ENCODE results near the gene RNF207. TPM values are rescaled to one million over a fixed set of nuclear protein-coding genes. Genes with fewer than 3 reads are reported as not detected.
"Not testable (repeated sequence)": the region's sequence is repeated elsewhere in the genome, so short reads cannot be mapped to it uniquely, and the experiment has no call there.

RNF207 gene
- total RNA-seq, 1 donor = 2.1 TPM

GRCh38 chr1:6207075-6207885, 1.4 kb downstream of the RNF207 start:
- H3K9me3 ChIP-seq (ENCODE audit: low read depth, low read length) = no peaks in the 10 kb centered on the region
- H3K4me3 ChIP-seq (ENCODE audit: low read length) = no peak overlapping the region
- H3K4me1 ChIP-seq (ENCODE audit: insufficient read depth, low read length) = peaks cover 26% of the 10 kb centered on the region
- H3K27me3 ChIP-seq (ENCODE audit: insufficient read depth, low read length) = peaks cover 37% of the 10 kb centered on the region

DNA sequence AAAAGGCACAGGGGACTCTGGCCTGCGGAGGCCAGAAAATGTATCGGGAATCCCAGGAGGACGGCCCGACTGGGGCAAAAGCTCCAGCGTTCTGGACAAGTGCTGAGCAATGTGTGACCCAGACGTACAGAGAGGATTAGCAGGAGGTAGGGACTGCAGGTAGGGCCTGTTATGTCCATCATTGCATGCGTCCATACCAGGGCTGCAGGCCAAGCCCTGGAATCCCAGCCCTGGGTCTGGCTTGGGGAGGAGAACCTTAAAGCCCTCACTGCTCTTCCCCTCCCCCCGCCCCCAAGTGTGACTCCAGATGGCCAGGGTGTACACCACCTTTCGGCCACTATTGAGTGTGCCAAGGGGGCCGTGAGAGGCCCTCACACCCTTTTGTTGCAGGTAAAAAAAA, 2.0 kb downstream of the RNF207 start:
- H3K4me1 ChIP-seq (ENCODE audit: insufficient read depth, low read length) = peaks cover 26% of the 10 kb centered on the region
- peaks cover 37% of the 10 kb centered on the region for H3K27me3 ChIP-seq (ENCODE audit: insufficient read depth, low read length)
- no peaks in the 10 kb centered on the region for H3K9me3 ChIP-seq (ENCODE audit: low read depth, low read length)
- no peak overlapping the region for H3K4me3 ChIP-seq (ENCODE audit: low read length)

- peaks cover 37% of the 10 kb centered on the region for H3K27me3 ChIP-seq (ENCODE audit: insufficient read depth, low read length)
- H3K4me3 ChIP-seq (ENCODE audit: low read length) = no peak overlapping the region
- H3K9me3 ChIP-seq (ENCODE audit: low read depth, low read length) = no peaks in the 10 kb centered on the region
- peaks cover 26% of the 10 kb centered on the region for H3K4me1 ChIP-seq (ENCODE audit: insufficient read depth, low read length)
These were observed 3.1 kb downstream of the RNF207 start for GRCh38 chr1:6208723-6209660.

- Histone ChIP-seq H3K9me3 (ENCODE audit: low read depth, low read length) (no peaks in the 10 kb centered on the region), H3K4me1 (ENCODE audit: insufficient read depth, low read length) (peaks cover 23% of the 10 kb centered on the region), H3K27me3 (ENCODE audit: insufficient read depth, low read length) (peaks cover 34% of the 10 kb centered on the region), H3K4me3 (ENCODE audit: low read length) (no peak overlapping the region)
These were observed 4.0 kb downstream of the RNF207 start for GRCh38 chr1:6209661-6210580.

GRCh38 chr1:6210591-6211355, 4.9 kb downstream of the RNF207 start:
- peaks cover 15% of the 10 kb centered on the region for H3K4me1 ChIP-seq (ENCODE audit: insufficient read depth, low read length)
- no peak overlapping the region for H3K4me3 ChIP-seq (ENCODE audit: low read length)
- H3K27me3 ChIP-seq (ENCODE audit: insufficient read depth, low read length) = peaks cover 27% of the 10 kb centered on the region
- no peaks in the 10 kb centered on the region for H3K9me3 ChIP-seq (ENCODE audit: low read depth, low read length)

DNA sequence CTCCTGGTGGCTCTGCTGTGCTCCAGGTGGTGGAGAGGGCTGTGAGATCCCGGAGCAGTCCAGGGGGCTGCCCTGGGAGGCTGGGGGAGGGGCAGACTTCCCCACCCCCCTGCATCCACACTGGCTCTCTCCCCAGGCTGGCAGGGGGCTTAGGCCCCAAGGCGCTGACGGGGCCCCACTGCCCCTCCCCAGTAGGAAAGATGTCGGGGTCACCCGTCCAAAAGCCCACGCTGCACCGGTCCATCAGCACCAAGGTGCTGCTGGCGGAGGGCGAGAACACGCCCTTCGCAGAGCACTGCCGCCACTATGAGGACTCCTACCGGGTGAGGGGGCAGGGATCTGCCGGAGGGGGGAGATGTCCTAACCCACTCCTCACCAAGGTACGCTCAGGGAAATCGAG, 5.8 kb downstream of the RNF207 start:
- H3K4me1 ChIP-seq (ENCODE audit: insufficient read depth, low read length) = peaks cover 9% of the 10 kb centered on the region
- H3K9me3 ChIP-seq (ENCODE audit: low read depth, low read length) = no peaks in the 10 kb centered on the region
- peaks cover 18% of the 10 kb centered on the region for H3K27me3 ChIP-seq (ENCODE audit: insufficient read depth, low read length)
- no peak overlapping the region for H3K4me3 ChIP-seq (ENCODE audit: low read length)

GRCh38 chr1:6212193-6212959, 6.5 kb downstream of the RNF207 start:
- Histone ChIP-seq H3K9me3 (ENCODE audit: low read depth, low read length) (no peaks in the 10 kb centered on the region), H3K4me1 (ENCODE audit: insufficient read depth, low read length) (peaks cover 6% of the 10 kb centered on the region), H3K27me3 (ENCODE audit: insufficient read depth, low read length) (peaks cover 13% of the 10 kb centered on the region), H3K4me3 (ENCODE audit: low read length) (no peak overlapping the region)

DNA sequence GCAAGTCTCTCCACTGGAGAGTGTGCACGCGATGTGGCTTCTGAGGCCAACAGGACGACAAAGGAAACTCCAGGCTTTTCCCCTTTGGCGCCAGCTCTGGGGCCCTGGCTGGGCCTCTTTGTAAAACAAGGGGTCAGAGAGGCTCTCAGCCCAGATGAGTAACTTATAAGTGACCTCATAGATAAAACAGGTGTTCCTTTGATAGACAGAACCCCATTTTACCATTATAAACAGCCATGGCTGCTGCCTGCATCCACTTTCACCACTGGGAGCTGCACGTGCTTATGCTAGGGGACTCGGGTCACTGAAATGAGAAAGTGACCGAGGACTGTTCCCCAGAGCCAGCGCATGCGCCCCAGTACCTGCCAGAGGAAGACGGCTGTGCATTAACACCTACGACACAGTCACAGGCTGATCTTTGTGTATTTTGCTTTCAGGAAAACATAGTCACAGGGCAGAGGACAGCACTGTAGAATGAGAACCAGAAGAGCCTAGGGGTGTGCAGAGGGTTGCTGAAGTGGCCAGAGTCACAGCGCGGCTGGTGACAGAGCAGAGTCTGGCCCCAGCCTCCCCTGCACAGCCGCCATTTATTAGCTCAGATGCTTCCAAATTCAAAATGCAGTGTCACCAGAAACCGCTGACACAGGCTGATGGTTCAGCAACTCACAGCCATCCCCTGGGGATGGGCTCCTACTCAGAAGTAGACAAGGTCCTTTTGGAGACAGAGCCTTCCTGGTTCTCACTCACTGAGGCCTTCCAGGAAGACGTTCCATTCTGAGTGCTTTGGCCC, 12.7 kb downstream of the RNF207 start:
- no peaks in the 10 kb centered on the region for H3K27me3 ChIP-seq (ENCODE audit: insufficient read depth, low read length)
- no peaks in the 10 kb centered on the region for H3K9me3 ChIP-seq (ENCODE audit: low read depth, low read length)
- no peak overlapping the region for H3K4me3 ChIP-seq (ENCODE audit: low read length)
- H3K4me1 ChIP-seq (ENCODE audit: insufficient read depth, low read length) = no peaks in the 10 kb centered on the region

GRCh38 chr1:6219641-6220040, 13.7 kb downstream of the RNF207 start:
- not testable (repeated sequence) for H3K4me3 ChIP-seq (ENCODE audit: low read length); H3K9me3 ChIP-seq (ENCODE audit: low read depth, low read length); H3K27me3 ChIP-seq (ENCODE audit: insufficient read depth, low read length); H3K4me1 ChIP-seq (ENCODE audit: insufficient read depth, low read length)

GRCh38 chr1:6220236-6220635, 14.3 kb downstream of the RNF207 start:
- H3K4me1 ChIP-seq (ENCODE audit: insufficient read depth, low read length) = no peaks in the 10 kb centered on the region
- H3K9me3 ChIP-seq (ENCODE audit: low read depth, low read length) = no peaks in the 10 kb centered on the region
- H3K4me3 ChIP-seq (ENCODE audit: low read length) = no peak overlapping the region
- no peaks in the 10 kb centered on the region for H3K27me3 ChIP-seq (ENCODE audit: insufficient read depth, low read length)

DNA sequence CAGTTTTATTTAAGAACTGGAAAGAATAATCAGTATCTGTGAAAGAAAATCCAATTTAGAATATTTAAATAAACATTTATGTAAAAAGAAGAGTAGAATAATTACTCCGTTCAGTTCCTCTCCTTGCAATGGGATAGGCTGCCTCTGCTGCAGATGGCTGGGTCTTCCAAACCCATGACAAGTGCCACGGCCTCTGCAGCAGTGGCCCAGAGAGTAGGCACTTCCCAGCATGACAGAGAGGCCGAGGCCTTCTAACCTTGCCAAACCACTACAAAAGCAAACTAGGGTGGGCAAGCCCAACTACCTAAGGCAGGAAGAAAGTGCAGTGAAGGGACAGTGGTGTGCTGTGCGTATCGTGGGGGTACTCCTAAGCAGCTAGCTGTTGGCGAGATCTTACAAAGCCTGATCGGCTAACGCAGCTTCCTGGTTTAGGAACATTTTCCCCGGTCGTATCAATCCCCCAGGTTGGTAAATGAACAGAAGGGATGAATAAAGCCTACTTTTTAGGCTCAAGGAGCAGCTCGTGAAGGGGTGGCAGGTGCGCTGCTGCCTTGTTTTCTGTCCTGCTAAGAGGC, 15.4 kb downstream of the RNF207 start:
- Histone ChIP-seq H3K27me3 (ENCODE audit: insufficient read depth, low read length) (no peaks in the 10 kb centered on the region), H3K9me3 (ENCODE audit: low read depth, low read length) (no peaks in the 10 kb centered on the region), H3K4me3 (ENCODE audit: low read length) (no peak overlapping the region), H3K4me1 (ENCODE audit: insufficient read depth, low read length) (no peaks in the 10 kb centered on the region)

DNA sequence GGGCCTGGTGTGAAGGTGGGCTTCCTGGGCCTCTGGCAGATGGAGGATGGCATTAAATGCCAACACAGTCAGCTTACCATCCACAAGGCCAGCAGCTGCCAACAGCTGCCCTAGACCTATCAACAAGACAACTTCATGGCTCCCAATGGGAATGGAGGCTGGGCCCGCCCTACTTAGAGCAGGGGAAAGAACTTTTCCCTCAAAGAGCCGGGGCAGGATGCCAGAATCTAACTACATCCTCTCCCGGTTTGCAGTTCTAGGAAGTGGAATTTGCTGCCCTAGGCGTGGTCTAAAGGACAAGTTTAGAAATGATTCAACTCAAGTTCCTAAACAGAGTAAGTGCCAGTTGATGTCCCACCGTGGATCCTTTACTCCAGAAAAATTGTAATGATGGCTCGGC, 16.7 kb downstream of the RNF207 start:
- H3K4me3 ChIP-seq (ENCODE audit: low read length) = no peak overlapping the region
- no peaks in the 10 kb centered on the region for H3K4me1 ChIP-seq (ENCODE audit: insufficient read depth, low read length)
- H3K27me3 ChIP-seq (ENCODE audit: insufficient read depth, low read length) = no peaks in the 10 kb centered on the region
- no peaks in the 10 kb centered on the region for H3K9me3 ChIP-seq (ENCODE audit: low read depth, low read length)

DNA sequence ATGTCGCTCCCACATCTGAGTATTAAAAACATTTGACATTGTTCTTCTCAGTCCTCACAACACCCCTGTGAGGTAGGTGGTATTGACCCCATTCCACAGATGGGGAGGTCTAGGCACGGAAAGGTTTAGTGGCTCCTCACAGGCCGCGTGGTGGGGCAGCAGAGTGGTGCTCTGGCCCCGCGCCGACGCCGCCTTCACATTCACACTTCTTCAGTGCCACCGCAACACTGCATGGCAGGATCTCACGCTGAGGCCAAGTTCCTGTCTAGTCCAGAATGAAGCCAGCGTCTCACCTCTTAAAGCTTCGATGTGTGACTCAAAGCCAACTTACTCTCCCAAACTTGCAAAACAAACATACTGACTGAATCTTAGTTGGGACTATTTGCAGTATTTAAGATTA, 17.7 kb downstream of the RNF207 start:
- H3K4me3 ChIP-seq (ENCODE audit: low read length) = no peak overlapping the region
- H3K27me3 ChIP-seq (ENCODE audit: insufficient read depth, low read length) = no peaks in the 10 kb centered on the region
- H3K9me3 ChIP-seq (ENCODE audit: low read depth, low read length) = no peaks in the 10 kb centered on the region
- no peaks in the 10 kb centered on the region for H3K4me1 ChIP-seq (ENCODE audit: insufficient read depth, low read length)

Data from mononuclear cell (primary cell).